Measurements from ENCODE around the gene ZCRB1.

DNA sequence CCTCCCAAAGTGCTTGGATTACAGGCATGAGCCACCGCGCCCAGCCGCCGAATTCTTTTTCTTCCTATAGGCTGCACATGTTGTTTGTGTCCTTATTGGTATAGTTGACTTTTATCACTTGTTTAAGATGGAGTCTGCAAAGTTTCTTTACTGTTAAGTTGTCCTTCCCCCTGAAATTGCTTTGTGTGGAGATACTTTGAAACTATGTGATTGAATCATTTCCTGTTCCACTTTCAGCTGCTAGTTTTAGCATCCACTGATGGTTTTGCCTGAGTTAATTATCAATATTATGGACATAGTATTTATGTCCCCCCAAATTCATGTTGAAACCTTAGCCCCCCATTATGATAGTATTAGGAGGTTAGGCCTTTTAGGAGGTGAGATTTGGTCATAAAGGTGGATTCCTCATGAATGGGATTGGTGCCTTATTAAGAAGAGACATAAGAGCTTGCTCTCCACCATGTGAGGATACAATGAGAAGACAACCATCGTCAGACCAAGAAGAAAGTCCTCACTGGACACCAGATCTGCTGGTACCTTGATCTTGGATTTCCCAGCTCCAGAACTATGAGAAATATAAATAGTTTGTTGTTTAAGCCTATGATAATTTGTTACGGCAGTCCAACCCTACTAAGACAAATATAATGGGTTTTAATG is 35.0 kb upstream of the ZCRB1 start:
- TF ChIP-seq POLR2A (IDR thresholded peaks at IDR 0.05; ENCODE audit: low read length) = no peak
- no peak for TF ChIP-seq CTCF (IDR thresholded peaks at IDR 0.05)
- TF ChIP-seq USF2 (IDR thresholded peaks at IDR 0.05) = no peak
- TF ChIP-seq SMC3 (IDR thresholded peaks at IDR 0.05) = no peak

Measured in A549 (cell line).